ENCODE data around the gene FRMD1. TPM values are rescaled to one million over a fixed set of nuclear protein-coding genes. Genes with fewer than 3 reads are reported as not detected.

Gene FRMD1
- total RNA-seq, 1 donor from 2014 or later: not detected

DNA sequence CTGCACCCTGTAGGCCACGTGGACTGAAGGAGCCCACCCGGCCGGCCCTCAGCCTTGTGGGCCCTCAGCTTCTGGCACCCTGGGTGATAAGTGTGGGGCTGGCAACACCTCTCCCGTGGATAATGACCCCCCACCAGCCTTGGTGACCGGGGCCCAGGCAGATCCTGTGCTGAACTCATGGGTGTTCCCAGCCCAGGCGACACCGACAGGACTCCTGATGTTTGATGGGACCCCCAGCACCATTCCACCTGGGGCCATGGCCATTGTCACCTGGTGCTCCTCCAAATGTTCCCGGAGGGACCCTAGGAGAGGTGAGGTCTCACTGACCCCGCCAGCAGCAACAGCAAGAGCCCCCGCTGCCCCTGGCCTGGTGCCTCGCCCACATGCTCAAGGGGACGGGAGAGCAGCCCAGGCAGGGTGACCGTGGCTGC lies 19.4 kb upstream of the FRMD1 start:
- intact Hi-C loops (cut with DNase I): no loop called here
- no peak for DNase-seq (ENCODE audit: low spot score)

- intact Hi-C loops (cut with DNase I): no loop called here
- DNase-seq (ENCODE audit: low spot score): no peak
Observed at GRCh38 chr6:168097621-168098430, 18.8 kb upstream of the FRMD1 start.

- intact Hi-C loops (cut with DNase I): no loop called here
- DNase-seq (ENCODE audit: low spot score): no peak
Observed at GRCh38 chr6:168097221-168097620, 18.2 kb upstream of the FRMD1 start.

DNA sequence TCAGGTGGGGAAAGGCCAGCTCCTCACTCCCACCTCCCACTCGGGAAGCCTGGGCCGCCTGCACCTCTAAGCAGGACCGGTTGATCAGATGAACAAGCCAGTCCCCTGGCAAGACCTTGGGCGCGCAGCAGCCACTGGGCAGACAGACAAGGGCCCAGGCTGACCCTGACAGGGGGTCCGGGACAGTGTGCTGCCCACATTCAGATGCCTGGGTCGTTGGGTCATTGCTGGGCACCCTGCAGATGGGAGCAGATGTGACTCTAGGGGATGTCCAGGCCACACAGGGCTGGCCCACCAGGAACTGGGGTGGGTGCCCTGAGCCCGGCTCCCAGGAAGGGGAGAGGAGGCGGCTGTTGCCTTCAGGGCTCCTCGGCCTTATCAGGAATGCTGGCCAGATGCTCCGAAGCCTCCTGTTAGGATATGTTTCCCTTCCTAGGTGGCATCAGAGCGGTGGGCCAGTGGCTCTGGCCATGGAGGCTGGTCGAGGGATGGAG lies 17.3 kb upstream of the FRMD1 start:
- no peak for DNase-seq (ENCODE audit: low spot score)
- intact Hi-C loops (cut with DNase I): no loop called here

DNA sequence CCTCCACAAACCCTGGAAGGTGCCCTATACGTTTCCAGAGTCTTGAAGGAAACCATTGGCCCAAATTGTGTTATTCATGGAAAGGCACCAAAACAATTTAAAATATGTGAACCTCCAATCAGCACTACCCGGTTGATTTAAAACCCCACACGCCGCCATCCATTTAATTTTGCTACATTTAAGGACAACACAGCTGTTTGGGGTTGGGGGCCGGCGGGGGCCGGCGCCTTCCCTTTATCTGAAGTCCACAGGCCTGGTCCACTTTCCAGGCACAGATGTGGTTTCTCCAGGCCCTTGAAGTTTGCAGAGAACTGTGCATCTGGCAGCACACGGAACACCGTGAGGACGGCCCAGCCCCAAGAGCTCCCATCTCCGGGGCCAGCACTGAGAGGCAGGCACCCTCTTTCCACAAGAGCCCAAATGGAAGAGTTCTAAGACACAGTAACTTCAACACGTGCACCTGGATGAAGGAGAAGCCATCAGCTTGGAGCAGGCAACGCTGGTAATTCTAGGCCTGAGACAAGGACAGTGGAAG lies 16.8 kb upstream of the FRMD1 start:
- intact Hi-C loops (cut with DNase I): no loop called here
- DNase-seq (ENCODE audit: low spot score): no peak

DNA sequence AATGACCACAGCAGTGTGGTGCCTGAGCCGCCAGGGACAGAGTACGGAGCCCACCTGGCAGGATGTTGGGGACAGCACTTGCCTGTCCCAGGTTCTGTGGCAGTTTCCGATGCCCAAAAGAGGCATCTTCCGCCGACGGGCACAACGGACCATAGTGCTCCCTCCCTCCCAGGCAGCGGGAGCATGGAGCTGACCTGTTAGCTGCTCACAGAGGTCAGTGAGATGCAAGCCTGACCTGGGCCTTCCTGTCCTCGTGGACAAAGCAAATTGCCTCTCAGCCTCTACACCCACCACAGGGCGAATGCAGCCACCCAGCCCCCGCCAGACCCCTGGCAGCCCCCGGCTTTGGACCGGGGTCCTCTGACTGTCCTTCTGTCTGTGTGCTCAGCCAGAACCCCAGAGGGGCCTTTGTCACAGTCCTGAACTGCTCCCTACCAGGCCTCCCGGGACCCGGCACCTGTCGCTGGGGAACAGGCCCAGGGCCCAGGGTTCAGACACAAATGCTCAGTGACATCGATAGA lies 16.2 kb upstream of the FRMD1 start:
- intact Hi-C loops (cut with DNase I): no loop called here
- no peak for DNase-seq (ENCODE audit: low spot score)

DNA sequence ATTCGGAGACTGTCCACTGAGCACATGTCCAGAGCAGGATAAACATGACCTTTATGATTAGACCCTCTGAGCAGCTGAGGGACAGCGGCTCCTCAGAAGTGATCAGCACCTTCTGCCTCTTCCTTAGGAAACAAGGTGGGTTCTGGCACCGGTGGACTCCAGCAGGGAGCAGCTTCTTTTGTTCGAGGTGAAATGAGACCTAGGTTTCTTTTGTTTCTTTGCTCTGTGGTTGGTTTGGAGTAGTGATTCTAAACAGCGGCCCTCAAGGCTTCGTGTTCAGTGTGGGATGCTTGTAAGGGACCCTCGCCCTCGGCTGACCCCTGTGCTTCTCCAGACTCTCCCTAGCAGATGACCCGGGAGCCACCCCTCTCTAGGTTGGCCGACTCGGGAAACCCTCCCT lies 14.6 kb upstream of the FRMD1 start:
- DNase-seq (ENCODE audit: low spot score): no peak
- intact Hi-C loops (cut with DNase I): no loop called here

DNA sequence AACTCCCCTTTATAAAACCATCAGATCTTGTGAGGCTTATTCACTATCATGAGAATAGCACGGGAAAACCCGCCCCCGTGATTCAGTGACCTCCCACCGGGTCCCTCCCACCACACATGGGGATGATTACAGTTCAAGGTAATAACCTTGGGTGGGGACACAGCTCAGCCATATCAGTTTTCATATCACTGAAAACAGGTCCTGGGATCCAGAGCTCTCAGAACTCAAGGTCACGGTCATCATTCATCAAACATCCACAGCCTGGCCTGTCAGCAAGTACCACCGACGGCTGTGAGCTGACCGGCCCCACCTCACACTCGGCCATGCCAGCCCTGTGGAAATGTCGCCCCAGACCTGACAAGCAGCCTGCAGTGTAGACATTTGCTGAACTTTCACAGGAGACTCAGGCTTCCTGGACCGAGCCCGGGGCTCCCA lies 14.1 kb upstream of the FRMD1 start:
- intact Hi-C loops (cut with DNase I): no loop called here
- no peak for DNase-seq (ENCODE audit: low spot score)

- no peak for DNase-seq (ENCODE audit: low spot score)
Observed at GRCh38 chr6:168092541-168092940, 13.5 kb upstream of the FRMD1 start.

GRCh38 chr6:168091381-168092264 lies 12.6 kb upstream of the FRMD1 start:
- no peak for DNase-seq (ENCODE audit: low spot score)

More at GRCh38 chr6:168092541-168092940, 13.5 kb upstream of the FRMD1 start:
- intact Hi-C loops (cut with DNase I): no loop called here

GRCh38 chr6:168090706-168091105 lies 11.7 kb upstream of the FRMD1 start:
- intact Hi-C loops (cut with DNase I): no loop called here
- DNase-seq (ENCODE audit: low spot score): no peak

More at GRCh38 chr6:168091381-168092264, 12.6 kb upstream of the FRMD1 start:
- intact Hi-C loops (cut with DNase I): no loop called here

GRCh38 chr6:168090064-168090690 lies 11.2 kb upstream of the FRMD1 start:
- DNase-seq (ENCODE audit: low spot score): no peak
- intact Hi-C loops (cut with DNase I): no loop called here

GRCh38 chr6:168089186-168090063 lies 10.4 kb upstream of the FRMD1 start:
- intact Hi-C loops (cut with DNase I): no loop called here
- no peak for DNase-seq (ENCODE audit: low spot score)

- DNase-seq (ENCODE audit: low spot score): no peak
- intact Hi-C loops (cut with DNase I): no loop called here
Observed at GRCh38 chr6:168088161-168089053, 9.4 kb upstream of the FRMD1 start.

DNA sequence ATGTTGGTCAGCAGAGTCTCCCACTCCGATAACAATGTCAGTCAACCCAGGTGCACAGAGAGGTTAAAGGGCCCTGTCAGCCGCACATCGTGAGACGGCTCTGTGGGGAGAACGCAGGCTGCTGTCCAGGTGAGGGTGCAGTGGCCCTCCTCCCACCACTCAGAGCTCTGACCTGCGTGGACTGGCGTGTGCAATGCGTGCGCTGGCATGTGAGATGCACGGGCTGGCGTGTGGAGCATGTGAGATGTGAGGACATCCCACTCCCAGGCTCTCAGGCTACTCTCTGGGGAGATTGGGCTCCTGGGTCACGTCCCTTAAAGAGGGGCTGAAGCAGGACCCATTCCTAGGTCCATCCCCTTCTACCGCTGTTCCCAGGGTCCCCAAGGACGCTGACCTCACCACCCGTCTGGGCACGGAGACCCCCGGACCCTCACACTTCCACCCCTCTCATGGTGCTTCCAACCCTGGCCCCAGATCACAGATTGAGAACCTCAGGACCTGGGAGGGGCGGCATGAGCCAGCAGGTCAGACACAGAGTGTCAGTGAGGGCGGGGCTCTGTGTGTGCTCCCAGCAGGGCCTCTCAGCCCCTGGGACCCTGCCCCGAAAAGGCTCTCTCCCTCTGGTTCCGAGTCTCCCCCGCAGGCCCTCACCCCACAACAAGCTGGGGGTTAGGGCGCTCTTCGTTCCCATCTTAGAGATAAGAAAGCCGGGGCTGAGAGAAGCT lies 8.6 kb upstream of the FRMD1 start:
- intact Hi-C loops (cut with DNase I): no loop called here
- DNase-seq (ENCODE audit: low spot score): no peak

DNA sequence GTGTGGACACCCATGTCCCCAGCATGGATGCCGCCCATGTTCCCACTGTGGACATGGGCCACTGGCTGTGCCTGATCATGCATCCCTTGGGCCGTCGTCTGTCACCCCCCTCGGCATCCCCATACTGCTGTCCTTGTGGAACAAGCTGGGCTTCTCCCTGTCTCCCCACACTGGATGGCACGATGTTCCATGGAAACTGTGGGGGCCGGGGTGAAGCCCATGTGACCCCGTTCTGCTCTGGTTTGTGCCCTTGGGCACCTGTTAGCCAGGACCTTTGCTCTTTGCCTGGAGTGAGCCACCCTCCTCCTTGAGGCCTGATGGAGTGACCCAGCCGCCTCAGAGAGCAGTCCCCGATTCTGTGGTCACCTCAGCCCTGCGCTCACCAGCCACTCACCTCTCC lies 7.6 kb upstream of the FRMD1 start:
- intact Hi-C loops (cut with DNase I): no loop called here
- no peak for DNase-seq (ENCODE audit: low spot score)

DNA sequence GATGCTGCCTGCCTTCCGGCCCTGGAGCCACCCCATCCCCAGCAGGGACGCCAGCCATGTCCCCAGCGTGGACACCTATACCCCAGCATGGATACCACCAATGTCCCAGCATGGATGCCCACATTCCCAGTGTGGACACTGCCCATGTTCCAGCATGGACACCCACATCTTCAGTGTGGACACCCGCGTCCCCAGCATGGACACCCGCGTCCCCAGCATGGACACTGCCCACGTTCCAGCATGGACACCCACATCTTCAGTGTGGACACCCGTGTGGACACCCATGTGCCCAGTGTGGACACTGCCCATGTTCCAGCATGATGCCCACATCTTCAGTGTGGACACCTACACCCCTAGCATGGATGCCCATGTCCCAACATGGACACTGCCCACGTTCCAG lies 7.1 kb upstream of the FRMD1 start:
- no peak for DNase-seq (ENCODE audit: low spot score)
- intact Hi-C loops (cut with DNase I): no loop called here

Data from cardiac septum (tissue), 1 donor.